Stimulated activated CD4-positive, alpha-beta T cell treated with anti-CD3 and anti-CD28 coated beads, Interleukin-12 subunit alpha, Interleukin-12 subunit beta, amount 100 ng/mL, for 48 hours (primary cell): Measurements from ENCODE around the gene VWC2.
"Not testable (repeated sequence)": the region's sequence is repeated elsewhere in the genome, so short reads cannot be mapped to it uniquely, and the experiment has no call there.

Source experiments
- DNase-seq, 3 donors: peaks; one replicate each; pipeline ENCODE4 v3.0.0-alpha.2; 2020; ENCODE audit warnings: low read depth in 2 of 3, low spot score in 1 of 3

The VWC2 gene

GRCh38 chr7:49850921-49851613, 77.6 kb downstream of the VWC2 start:
- no peak for DNase-seq

GRCh38 chr7:49851614-49851934, 78.1 kb downstream of the VWC2 start:
- not testable (repeated sequence) for DNase-seq

DNA sequence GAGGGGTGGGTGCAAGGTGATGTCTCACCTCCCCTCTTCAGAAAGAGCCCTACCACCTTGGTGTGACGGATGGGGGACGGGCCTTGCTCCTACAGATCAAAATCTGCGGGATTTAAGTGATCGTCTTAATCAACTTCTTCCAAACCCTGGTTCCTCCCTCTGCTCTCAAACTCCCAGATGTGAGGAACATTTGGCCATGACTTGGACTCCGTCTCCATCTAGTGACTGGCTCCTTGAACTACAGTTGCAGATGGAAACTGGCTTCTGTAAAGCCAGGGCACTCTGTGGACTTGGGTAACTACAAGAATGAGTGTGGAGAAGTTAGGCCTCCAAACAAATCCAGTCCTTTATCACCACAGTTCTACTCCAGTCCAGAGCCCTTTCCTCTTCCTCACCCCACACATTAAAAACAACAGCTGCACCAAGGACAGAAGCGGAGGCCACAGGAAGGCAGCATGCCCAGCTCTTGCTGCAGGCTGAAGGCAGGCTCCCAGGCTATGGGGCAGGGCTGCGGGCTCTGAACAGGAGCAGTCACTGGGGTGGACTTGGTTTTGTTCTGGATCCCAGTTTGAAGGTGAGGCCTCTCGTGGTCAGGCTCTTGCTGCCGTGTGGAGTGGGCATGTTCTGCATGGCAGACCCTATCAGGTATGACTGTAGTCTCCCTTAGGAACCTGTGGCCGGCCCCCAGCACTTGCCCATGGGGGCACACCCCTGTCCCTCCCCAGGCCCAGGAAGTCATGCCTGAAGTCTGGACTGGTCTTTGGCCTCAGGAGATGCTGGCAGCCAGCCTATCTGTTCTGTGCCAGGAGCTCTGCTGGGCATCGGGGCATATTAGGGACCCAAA, 79.4 kb downstream of the VWC2 start:
- peak in 2 of 3 donors; percentile 3 to 8 for DNase-seq

DNA sequence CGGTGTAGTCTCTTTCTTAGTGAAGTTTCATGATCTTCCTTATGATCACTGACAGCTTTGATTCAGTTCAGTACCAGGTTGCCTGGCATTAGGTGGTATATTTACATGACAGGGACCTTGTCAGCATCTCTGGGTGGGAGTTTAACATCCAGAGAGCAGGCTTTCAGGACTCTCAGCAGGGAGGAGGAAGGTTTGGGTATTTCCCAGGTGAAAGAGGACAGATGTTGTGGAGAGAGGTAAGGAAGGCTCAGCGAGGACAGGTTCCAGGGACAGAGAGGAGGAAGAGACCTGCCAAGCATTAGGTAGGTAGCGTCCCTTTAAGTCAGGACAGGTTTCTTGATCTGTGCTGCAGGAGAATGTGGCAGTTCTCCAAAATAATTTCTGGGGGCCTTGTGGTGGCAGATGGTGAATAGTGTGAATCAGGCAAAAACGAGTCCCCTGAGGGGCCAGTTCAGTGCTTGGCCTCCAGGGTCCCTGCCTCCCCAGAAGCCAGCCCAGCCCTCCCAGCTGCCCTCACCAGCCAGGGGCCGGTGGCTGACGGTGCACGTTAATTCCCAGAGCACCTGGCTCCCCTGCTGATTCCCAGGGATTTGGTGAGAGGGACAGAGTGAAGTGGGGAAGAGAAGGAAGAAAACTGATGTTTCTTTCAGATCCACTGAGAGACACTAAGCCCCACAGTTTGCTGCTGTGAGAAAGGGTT, 82.0 kb downstream of the VWC2 start:
- DNase-seq = no peak

DNA sequence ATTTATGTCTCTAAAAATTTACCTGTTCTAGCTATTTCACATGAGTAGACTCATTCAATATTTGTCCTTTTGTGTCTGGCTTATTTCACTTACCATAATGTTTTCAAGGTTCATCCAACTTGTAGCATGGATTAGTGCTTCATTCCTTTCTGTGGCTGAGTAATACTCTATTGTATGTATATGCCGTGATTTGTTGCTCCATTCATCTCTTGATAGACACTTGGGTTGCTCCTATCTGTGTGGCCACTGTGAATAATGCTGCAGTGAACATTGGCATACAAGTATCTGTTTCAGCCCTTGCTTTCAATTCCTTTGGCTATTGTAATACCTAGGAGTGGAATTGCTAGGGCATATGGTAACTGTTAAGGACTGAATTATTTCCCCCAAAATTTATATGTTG, 86.9 kb downstream of the VWC2 start:
- DNase-seq = no peak

GRCh38 chr7:49866076-49866735, 92.8 kb downstream of the VWC2 start:
- DNase-seq = no peak

DNA sequence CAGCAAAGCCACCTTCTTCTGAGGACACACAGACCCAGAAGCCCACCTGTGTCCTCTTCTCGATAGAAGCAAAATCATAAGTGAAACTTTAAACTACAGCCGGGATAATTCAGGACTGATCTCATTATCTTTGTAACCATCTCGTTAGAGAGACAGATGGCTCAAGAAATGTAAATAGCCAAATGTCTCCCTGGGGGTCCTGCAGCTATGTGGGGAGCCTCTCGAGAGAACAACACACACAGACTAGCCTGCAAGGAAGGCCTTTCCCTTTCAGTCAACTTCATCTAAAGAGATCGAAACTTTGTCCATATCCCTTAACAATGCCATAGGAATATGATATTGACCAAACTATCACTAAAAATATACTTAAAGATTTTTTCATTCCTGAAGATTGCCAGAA, 93.5 kb downstream of the VWC2 start:
- DNase-seq = no peak

GRCh38 chr7:49873420-49873819, 100.0 kb downstream of the VWC2 start:
- no peak for DNase-seq

- no peak for DNase-seq
These were observed 101.9 kb downstream of the VWC2 start for GRCh38 chr7:49875336-49875735.

GRCh38 chr7:49876202-49876601, 102.8 kb downstream of the VWC2 start:
- DNase-seq = no peak

- DNase-seq = no peak
These were observed 104.7 kb downstream of the VWC2 start for GRCh38 chr7:49878089-49878488.

GRCh38 chr7:49878627-49879026, 105.2 kb downstream of the VWC2 start:
- DNase-seq = no peak

DNA sequence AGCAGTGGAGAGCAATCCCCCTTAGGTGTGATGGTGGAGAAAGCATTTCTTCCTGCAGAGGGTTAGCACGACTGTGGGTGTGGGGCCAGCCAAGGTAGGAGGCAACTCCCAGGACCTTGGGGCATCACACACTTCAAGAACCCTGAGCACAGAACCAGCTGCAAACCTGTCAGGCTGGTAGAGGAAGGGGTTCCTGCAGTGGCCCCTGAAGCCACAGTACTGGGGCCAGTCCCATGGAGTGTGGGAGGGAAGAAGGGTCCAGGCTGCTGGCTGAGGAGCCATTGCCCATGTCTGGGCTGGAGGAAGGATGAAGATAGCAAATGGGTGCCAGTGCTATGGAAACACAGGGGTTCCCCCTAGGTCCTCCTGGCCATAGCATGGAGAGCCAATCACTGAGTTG, 110.5 kb downstream of the VWC2 start:
- no peak for DNase-seq

DNA sequence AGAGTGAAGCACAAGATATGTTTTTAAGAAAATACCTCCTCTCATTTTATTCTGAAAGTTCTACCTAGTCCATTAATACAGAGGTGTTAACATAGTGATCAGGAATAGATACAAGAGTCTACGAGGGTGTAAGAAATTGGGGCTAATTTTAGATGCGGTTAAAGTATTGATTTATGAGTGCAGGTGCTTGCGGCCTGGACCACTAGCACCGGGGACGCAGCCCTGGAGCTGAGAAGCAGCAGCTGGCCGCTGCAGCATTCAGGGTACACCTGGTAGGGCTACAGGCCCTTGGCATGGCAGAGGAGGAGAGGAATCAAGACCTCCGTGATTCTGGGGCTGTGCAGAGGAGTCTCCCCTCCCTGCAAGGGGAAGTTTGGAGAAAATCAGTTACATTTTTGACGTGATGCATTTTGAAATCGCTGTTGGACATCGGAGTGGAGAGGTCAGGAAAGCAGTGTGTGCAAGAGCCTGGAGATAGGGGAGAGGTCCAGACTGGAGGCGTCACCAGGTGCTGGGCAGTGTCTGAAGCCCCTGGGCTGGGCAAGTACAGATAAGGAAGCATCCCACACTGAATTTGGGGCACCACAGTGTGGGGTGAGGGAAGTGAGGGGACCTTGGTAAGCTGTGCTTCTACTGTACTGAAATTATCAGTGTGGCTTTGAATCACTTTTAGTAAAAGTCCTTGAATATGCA, 112.3 kb downstream of the VWC2 start:
- no peak for DNase-seq

DNA sequence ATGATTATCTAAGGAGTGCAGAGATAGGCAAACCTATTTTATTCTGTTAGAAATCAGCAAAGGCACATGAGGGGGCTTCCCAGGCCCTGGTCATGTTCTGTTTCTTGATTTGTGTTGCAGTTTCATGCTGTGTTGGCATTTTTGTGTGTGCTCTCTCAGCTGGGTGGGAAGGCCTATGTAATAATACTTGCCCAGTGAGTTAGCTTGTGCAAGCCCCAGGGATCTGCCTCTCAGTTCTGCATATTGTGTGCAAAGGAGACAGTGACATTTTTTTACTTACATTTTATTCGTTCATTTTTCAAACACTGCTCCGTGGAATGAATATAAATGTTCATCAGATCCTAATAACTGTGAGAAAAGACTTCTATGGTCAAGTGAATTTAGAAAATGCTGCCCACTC, 119.0 kb downstream of the VWC2 start:
- no peak for DNase-seq

DNA sequence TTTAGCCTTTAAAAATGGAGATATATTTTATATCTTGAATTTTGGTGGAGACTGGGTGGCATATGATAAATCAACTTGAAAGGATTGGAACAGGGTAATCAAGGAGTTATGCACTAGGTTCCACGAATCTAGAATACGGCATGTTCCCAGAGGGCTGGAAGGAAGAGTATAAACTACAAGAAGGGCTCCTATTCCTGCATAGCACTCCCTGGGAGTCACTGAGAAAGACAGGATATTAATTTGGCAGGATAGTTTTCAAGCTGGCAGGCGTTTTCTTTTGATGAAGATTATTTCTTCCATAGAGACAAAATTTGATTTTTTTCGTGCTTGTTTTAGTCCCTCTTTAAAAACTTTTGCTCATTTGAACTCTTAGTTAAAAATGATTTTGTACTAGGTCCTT, 119.7 kb downstream of the VWC2 start:
- DNase-seq = no peak

DNA sequence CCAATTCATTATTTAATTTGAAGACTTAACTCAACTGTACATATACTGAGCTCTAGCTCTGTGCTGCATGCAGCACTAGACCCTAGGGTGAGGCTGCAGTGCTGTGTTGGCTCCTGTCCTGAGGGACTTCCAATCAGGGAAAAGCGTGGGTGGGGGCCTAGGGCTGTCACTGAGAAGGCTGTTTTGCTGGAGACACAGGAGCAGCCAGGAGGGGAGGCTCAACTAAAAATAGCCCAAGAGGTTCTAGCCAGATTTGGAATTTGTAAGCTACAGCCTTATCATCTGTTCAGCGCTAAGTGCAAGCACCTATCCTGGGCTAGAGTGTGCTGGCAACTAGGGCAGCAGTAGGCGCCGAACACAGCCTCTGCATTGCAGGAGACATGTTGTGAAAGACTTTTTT, 121.1 kb downstream of the VWC2 start:
- DNase-seq = no peak

GRCh38 chr7:49911909-49912308, 138.5 kb downstream of the VWC2 start:
- no peak for DNase-seq

DNA sequence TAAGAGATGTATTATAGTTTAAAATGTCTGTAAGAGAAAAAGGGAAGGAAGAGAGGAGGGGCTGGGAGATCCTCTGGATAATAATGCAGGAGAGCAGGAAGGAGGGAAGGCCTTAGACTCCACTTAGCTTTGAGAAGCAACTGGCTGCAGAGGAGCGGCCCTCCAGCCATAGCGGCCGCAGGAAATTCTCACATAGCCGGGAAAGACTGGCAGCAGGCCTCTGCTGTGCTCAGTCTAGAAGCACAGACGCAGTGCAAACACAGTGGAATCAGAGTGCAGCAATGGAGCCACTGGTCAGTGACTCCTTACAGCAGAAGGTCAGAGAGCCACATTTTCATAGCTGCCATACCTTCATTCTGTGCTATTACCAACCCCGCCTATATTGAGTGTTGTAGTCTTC, 153.3 kb downstream of the VWC2 start:
- DNase-seq = no peak

- no peak for DNase-seq
These were observed 154.2 kb downstream of the VWC2 start for GRCh38 chr7:49927631-49928030.

GRCh38 chr7:49928787-49929186, 155.3 kb downstream of the VWC2 start:
- DNase-seq = no peak
